GM15510 (cell line): Measurements from ENCODE around the gene OSGEP.

Experiments
- POLR2A ChIP-seq: IDR thresholded peaks from 3 replicates; pipeline ENCODE4 v1.6.1; 2011; ENCODE audit warnings: borderline replicate concordance; ENCODE audit not compliant: insufficient read length; ENCODE audit errors: extremely low read depth

OSGEP gene

GRCh38 chr14:20454516-20455354, at the start of gene OSGEP, which contains the start of gene APEX1:
TSS of gene OSGEP (minus strand) at chr14:20454812. CDS start at chr14:20454683, 129 bp downstream.
TSS of gene APEX1 (plus strand) at chr14:20455226. CDS start at chr14:20455646, 420 bp downstream.
- peak; percentile 76 for TF ChIP-seq POLR2A

GRCh38 chr14:20503898-20504297, 49.3 kb upstream of the OSGEP start:
- no peak for TF ChIP-seq POLR2A

GRCh38 chr14:20501346-20501745, 46.7 kb upstream of the OSGEP start:
- TF ChIP-seq POLR2A = no peak

- no peak for TF ChIP-seq POLR2A
Measured at GRCh38 chr14:20499881-20500280, 45.3 kb upstream of the OSGEP start.

GRCh38 chr14:20499108-20499507, 44.5 kb upstream of the OSGEP start:
- TF ChIP-seq POLR2A = no peak

GRCh38 chr14:20498622-20499021, 44.0 kb upstream of the OSGEP start:
- TF ChIP-seq POLR2A = no peak

- no peak for TF ChIP-seq POLR2A
Measured at GRCh38 chr14:20494935-20495766, 40.5 kb upstream of the OSGEP start.

GRCh38 chr14:20493634-20494033, 39.0 kb upstream of the OSGEP start:
- no peak for TF ChIP-seq POLR2A

- no peak for TF ChIP-seq POLR2A
Measured at GRCh38 chr14:20492486-20492885, 37.9 kb upstream of the OSGEP start.

GRCh38 chr14:20490563-20490962, 36.0 kb upstream of the OSGEP start:
- TF ChIP-seq POLR2A = peak; percentile 20

- no peak for TF ChIP-seq POLR2A
Measured at GRCh38 chr14:20489093-20489994, 34.7 kb upstream of the OSGEP start.

GRCh38 chr14:20487396-20487725, 32.7 kb upstream of the OSGEP start:
- TF ChIP-seq POLR2A = no peak

GRCh38 chr14:20486684-20487395, 32.2 kb upstream of the OSGEP start:
- no peak for TF ChIP-seq POLR2A

- TF ChIP-seq POLR2A = no peak
Measured at GRCh38 chr14:20485900-20486299, 31.3 kb upstream of the OSGEP start.
